ENCODE results near the gene GGN.

Gene GGN

DNA sequence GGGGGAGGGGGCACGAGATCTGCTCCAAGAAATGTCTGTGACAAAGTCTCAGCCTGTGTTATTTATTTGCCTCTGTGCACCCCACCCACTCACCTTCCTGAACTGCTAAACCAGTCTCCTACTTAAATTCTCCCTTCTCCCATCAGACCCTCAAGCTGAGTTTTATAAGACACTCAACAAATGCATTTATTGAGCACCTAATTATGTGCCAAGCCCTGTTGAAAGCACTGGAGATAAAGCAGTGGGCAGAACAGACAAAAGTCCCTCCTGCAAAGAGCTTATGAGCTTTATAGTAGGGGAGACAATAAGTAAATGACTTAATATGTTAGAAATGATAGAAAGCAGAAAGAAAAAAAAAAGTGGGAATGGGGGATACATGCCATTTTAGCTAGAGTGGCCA lies 11.7 kb upstream of the GGN start:
- no peaks in the 10 kb centered on the region for H3K9me3 ChIP-seq (ENCODE audit: control insufficient read depth in 1 of 2, low read length in 2 of 2)

DNA sequence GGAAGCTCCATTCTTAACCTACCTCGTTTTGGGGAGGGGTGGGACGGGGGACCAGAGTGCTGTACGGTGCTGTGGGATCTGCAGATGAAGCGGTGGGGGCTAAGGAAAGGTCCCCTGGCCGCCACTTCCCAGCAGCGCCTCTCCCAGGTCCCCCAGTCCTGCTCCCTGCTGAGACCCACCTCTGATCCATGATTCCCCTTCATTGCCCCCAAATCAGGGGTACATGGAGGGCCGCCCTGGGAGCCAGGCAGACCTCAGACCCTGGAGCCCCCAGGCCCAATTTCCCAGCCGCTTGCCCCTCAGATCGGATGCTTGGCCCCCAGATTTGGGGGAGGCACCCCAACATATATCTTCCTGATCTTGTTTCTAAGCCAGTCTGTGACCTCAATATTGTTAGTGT lies 11.2 kb upstream of the GGN start:
- no peaks in the 10 kb centered on the region for H3K9me3 ChIP-seq (ENCODE audit: control insufficient read depth in 1 of 2, low read length in 2 of 2)
- H3K27me3 ChIP-seq (ENCODE audit: control insufficient read depth in 1 of 2, insufficient read depth in 2 of 2, low read length in 2 of 2), result peaks cover 18 to 21% of the 10 kb centered on the region in 2 donors
- H3K4me3 ChIP-seq (ENCODE audit: low read depth in 1 of 2, low read length in 2 of 2), result no peak overlapping the region
- no peak overlapping the region for H3K27ac ChIP-seq (ENCODE audit: low read depth, low read length)
- H3K4me1 ChIP-seq (ENCODE audit: control insufficient read depth in 1 of 2, insufficient read depth in 2 of 2, low read length in 2 of 2), result peaks cover 8 to 9% of the 10 kb centered on the region in 2 donors
- no peak overlapping the region for H3K9ac ChIP-seq (ENCODE audit: low read depth in 1 of 2, low read length in 2 of 2)
- no peaks in the 10 kb centered on the region for H3K36me3 ChIP-seq (ENCODE audit: control insufficient read depth in 1 of 2, insufficient read depth in 2 of 2, low read length in 2 of 2)

More for the DNA sequence above, 11.7 kb upstream of the GGN start:
- no peak overlapping the region for H3K4me3 ChIP-seq (ENCODE audit: low read depth in 1 of 2, low read length in 2 of 2)
- H3K27me3 ChIP-seq (ENCODE audit: control insufficient read depth in 1 of 2, insufficient read depth in 2 of 2, low read length in 2 of 2), result peaks cover 18 to 21% of the 10 kb centered on the region in 2 donors
- H3K27ac ChIP-seq (ENCODE audit: low read depth, low read length), result no peak overlapping the region
- no peaks in the 10 kb centered on the region for H3K36me3 ChIP-seq (ENCODE audit: control insufficient read depth in 1 of 2, insufficient read depth in 2 of 2, low read length in 2 of 2)
- peaks cover 8 to 11% of the 10 kb centered on the region in 2 donors for H3K4me1 ChIP-seq (ENCODE audit: control insufficient read depth in 1 of 2, insufficient read depth in 2 of 2, low read length in 2 of 2)
- H3K9ac ChIP-seq (ENCODE audit: low read depth in 1 of 2, low read length in 2 of 2), result no peak overlapping the region

DNA sequence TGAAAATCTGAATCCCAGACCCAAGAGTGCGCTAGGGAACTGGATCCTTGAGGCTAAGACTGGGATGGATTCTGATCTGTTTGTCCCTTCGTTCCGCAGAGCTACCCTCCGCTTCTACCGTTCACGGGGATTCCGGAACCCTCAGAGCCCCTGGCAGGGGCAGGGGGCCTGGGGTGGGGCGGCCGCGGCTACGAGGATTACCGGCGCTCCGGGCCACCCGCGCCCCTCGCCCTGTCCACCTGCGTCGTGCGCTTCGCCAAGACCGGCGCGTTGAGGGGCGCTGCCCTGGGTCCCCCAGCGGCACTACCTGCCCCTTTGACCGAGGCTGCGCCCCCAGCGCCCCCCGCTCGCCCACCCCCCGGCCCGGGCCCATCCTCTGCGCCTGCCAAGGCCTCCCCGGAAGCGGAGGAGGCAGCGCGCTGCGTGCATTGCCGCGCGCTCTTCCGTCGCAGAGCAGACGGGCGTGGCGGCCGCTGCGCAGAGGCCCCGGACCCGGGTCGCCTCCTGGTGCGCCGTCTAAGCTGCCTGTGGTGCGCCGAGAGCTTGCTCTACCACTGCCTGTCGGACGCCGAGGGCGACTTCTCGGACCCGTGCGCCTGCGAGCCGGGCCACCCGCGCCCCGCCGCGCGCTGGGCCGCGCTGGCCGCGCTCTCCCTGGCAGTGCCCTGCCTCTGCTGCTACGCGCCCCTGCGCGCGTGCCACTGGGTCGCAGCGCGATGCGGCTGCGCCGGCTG lies 7.7 kb upstream of the GGN start:
- H3K36me3 ChIP-seq (ENCODE audit: control insufficient read depth in 1 of 2, insufficient read depth in 2 of 2, low read length in 2 of 2), result no peaks in the 10 kb centered on the region
- H3K4me1 ChIP-seq (ENCODE audit: control insufficient read depth in 1 of 2, insufficient read depth in 2 of 2, low read length in 2 of 2), result peaks cover 7 to 21% of the 10 kb centered on the region in 2 donors
- no peak overlapping the region for H3K9ac ChIP-seq (ENCODE audit: low read depth in 1 of 2, low read length in 2 of 2)
- no peaks in the 10 kb centered on the region for H3K9me3 ChIP-seq (ENCODE audit: control insufficient read depth in 1 of 2, low read length in 2 of 2)
- peaks cover 18 to 21% of the 10 kb centered on the region in 2 donors for H3K27me3 ChIP-seq (ENCODE audit: control insufficient read depth in 1 of 2, insufficient read depth in 2 of 2, low read length in 2 of 2)
- H3K4me3 ChIP-seq (ENCODE audit: low read depth in 1 of 2, low read length in 2 of 2), result peak overlapping the region; percentile 47 to 50
- H3K27ac ChIP-seq (ENCODE audit: low read depth, low read length), result no peak overlapping the region

DNA sequence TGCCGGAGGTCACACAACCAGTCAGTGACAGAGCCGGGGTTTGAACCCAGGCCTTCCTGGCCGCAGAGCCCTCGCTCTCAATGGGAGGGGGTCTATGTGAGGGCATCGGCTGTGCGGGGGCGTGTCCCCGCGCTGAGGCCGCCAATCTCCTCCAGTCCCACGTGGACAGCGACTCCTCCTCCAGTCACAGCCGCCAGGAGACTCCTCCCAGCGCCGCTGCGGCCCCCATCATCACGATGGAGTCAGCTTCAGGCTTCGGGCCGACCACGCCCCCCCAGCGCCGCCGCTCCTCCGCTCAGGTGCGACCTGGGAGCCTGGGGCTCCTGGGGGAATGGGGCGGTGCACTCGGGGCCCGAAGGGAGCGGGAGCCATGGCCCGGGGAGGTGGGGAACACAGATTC lies 6.7 kb upstream of the GGN start:
- peaks cover 15 to 26% of the 10 kb centered on the region in 2 donors for H3K27me3 ChIP-seq (ENCODE audit: control insufficient read depth in 1 of 2, insufficient read depth in 2 of 2, low read length in 2 of 2)
- H3K4me3 ChIP-seq (ENCODE audit: low read depth in 1 of 2, low read length in 2 of 2), result peak overlapping the region; percentile 16 to 47
- peaks cover 7 to 21% of the 10 kb centered on the region in 2 donors for H3K4me1 ChIP-seq (ENCODE audit: control insufficient read depth in 1 of 2, insufficient read depth in 2 of 2, low read length in 2 of 2)
- no peaks in the 10 kb centered on the region for H3K9me3 ChIP-seq (ENCODE audit: control insufficient read depth in 1 of 2, low read length in 2 of 2)
- H3K27ac ChIP-seq (ENCODE audit: low read depth, low read length), result no peak overlapping the region
- H3K9ac ChIP-seq (ENCODE audit: low read depth in 1 of 2, low read length in 2 of 2), result no peak overlapping the region
- H3K36me3 ChIP-seq (ENCODE audit: control insufficient read depth in 1 of 2, insufficient read depth in 2 of 2, low read length in 2 of 2), result no peaks in the 10 kb centered on the region

DNA sequence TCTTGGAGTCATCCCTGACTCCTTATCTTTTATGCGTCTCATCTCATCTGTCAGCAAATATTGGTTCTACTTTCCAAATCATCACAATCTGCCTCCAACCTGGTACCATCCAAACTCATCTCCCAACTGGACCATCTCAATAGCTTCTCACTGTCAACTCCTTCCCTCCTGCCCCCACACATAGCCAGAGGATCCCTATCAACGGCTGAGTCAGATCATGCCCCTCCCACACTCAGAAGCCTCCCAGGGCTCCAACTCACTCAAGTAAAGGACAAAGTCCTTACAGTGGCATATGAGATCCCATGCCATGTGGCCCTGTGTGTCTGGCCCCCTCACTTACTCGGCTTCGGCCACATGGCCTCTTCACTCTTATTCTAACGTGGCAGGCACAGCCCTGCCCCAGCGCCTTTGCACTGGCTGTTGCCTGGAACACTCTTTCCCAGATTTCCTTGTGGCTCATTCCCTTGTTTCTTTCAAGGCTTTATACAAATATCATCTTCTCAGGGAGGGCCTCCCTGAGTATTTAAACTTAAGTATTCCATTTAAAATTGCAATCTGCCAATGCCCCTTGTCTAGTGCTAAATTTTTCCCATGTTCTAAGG lies 5.0 kb upstream of the GGN start:
- Histone ChIP-seq H3K27me3 (ENCODE audit: control insufficient read depth in 1 of 2, insufficient read depth in 2 of 2, low read length in 2 of 2) (peaks cover 14 to 31% of the 10 kb centered on the region in 2 donors), H3K27ac (ENCODE audit: low read depth, low read length) (no peak overlapping the region), H3K4me1 (ENCODE audit: control insufficient read depth in 1 of 2, insufficient read depth in 2 of 2, low read length in 2 of 2) (peaks cover 7 to 31% of the 10 kb centered on the region in 2 donors), H3K4me3 (ENCODE audit: low read depth in 1 of 2, low read length in 2 of 2) (no peak overlapping the region), H3K9me3 (ENCODE audit: control insufficient read depth in 1 of 2, low read length in 2 of 2) (no peaks in the 10 kb centered on the region), H3K9ac (ENCODE audit: low read depth in 1 of 2, low read length in 2 of 2) (no peak overlapping the region), H3K36me3 (ENCODE audit: control insufficient read depth in 1 of 2, insufficient read depth in 2 of 2, low read length in 2 of 2) (no peaks in the 10 kb centered on the region)

DNA sequence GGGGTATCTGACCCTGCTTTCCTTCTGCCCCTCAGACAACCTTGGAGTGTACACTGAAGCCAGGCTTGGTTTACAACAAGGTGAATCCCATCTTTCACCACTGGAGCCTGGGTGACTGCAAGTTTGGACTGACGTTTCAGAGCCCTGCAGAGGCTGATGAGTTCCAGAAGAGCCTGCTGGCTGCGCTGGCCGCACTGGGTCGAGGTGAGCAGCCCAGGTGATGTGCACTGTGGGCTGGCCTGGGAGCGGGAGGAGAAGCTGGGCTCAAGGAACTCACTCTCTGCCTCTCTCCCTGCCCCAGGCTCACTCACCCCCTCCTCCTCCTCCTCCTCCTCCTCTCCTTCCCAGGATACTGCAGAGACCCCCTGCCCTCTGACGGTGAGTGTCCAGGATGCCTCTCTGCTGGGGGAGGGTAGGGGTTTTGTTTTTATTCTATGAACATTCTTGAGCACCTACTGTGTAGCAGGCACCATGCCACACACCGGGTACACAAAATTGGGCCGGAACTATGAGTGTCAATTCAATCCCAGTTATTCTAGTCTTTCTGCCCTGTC lies 4.2 kb upstream of the GGN start:
- H3K27ac ChIP-seq (ENCODE audit: low read depth, low read length), result no peak overlapping the region
- no peak overlapping the region for H3K9ac ChIP-seq (ENCODE audit: low read depth in 1 of 2, low read length in 2 of 2)
- no peaks in the 10 kb centered on the region for H3K9me3 ChIP-seq (ENCODE audit: control insufficient read depth in 1 of 2, low read length in 2 of 2)
- H3K4me3 ChIP-seq (ENCODE audit: low read depth in 1 of 2, low read length in 2 of 2), result no peak overlapping the region
- H3K4me1 ChIP-seq (ENCODE audit: control insufficient read depth in 1 of 2, insufficient read depth in 2 of 2, low read length in 2 of 2), result peaks cover 7 to 35% of the 10 kb centered on the region in 2 donors
- H3K27me3 ChIP-seq (ENCODE audit: control insufficient read depth in 1 of 2, insufficient read depth in 2 of 2, low read length in 2 of 2), result peaks cover 6 to 26% of the 10 kb centered on the region in 2 donors
- H3K36me3 ChIP-seq (ENCODE audit: control insufficient read depth in 1 of 2, insufficient read depth in 2 of 2, low read length in 2 of 2), result no peaks in the 10 kb centered on the region

DNA sequence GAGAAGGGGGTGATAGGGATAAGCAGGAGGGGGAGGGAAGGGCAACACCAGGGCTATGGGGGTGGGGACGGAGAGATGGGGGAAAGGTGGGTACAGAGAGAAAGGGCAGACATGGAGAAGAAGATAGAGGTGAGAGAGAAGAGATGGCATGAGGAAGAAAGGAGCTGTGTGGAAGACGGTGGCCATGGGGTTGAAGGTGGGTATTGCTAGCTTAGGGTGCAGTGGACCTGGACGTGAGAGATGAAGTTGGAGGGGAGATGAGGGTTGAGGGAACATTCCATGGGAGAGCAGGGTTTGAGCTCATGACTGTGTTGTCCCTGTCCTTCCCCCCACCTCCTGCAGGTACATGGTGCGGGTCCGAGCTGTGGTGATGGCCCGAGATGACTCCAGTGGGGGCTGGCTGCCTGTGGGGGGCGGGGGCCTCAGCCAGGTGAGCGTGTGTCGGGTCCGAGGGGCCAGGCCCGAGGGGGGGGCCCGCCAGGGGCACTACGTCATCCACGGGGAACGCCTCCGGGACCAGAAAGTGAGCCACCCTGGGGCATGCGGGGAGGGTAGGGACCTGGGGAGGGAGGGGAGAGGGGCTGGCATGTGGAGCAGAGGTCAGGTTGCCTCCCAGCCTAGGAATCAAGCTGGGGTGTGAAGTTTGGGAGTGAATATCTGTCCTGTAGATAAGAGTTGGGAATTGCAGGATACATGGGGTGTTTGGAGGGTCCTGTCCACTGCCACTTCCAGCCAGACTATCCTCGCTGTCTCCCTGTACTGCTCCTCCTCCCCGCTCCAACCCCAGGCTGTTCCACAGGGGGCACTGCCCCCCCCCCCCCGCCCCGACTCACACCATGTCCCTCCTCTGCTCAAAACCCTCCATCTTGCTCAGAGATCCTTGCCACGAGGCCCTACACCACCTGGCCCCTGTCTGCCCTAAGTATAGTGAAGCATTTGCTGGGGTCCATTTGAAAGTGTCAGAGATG lies 2.4 kb upstream of the GGN start:
- H3K27ac ChIP-seq (ENCODE audit: low read depth, low read length), result no peak overlapping the region
- H3K4me3 ChIP-seq (ENCODE audit: low read depth in 1 of 2, low read length in 2 of 2), result no peak overlapping the region

DNA sequence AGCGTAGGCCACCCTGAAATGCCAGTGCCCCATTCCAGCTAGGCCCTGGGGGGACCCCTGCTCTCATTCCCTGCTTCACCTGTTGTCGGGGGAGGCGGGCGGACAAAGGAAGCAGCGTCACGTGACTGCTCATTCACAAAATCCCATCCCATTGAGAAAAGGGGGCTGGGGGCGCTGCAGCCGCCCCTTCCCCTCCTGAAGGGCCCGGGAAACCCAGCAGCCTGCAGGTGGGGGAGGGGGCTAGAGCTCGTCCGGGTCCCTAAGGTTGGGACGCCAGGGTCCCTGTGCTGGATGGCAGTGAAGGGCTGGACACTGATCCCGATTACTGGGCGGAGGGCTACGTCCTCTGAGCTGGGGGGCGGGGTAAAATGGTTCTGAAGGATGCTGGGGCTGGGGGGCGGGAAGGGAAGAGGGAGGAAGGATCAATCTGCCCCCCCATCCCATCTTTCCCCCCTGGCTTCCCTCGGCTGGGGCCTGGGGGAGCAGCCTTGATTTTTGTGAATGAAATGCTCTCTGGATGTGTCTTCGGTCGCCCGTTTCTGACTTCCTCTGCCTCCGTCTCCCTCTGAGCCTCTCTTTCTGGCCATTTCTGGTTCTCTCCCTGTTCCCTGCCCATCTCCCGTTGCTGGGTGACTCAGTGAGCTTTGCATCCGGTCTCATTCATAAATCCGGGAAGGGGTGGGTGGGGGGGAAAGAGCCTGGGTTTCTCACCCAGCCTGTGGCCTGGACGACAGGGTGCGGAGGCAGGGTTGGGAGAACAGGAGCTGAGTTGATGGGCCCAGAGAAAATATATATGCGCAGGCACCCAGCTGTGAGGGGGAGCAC lies 1.5 kb upstream of the GGN start:
- H3K27me3 ChIP-seq (ENCODE audit: control insufficient read depth in 1 of 2, insufficient read depth in 2 of 2, low read length in 2 of 2), result peaks cover 0 to 10% of the 10 kb centered on the region in 2 donors
- peaks cover under 1 to 4% of the 10 kb centered on the region in 2 donors for H3K36me3 ChIP-seq (ENCODE audit: control insufficient read depth in 1 of 2, insufficient read depth in 2 of 2, low read length in 2 of 2)
- peaks cover 0 to 36% of the 10 kb centered on the region in 2 donors for H3K4me1 ChIP-seq (ENCODE audit: control insufficient read depth in 1 of 2, insufficient read depth in 2 of 2, low read length in 2 of 2)
- H3K27ac ChIP-seq (ENCODE audit: low read depth, low read length), result no peak overlapping the region
- H3K9ac ChIP-seq (ENCODE audit: low read depth in 1 of 2, low read length in 2 of 2), result peak overlapping the region; percentile 42 to 43
- H3K4me3 ChIP-seq (ENCODE audit: low read depth in 1 of 2, low read length in 2 of 2), result peak overlapping the region; percentile 51 to 74
- H3K9me3 ChIP-seq (ENCODE audit: control insufficient read depth in 1 of 2, low read length in 2 of 2), result no peaks in the 10 kb centered on the region

More for the DNA sequence above, 2.4 kb upstream of the GGN start:
- peaks cover 0 to 15% of the 10 kb centered on the region in 2 donors for H3K27me3 ChIP-seq (ENCODE audit: control insufficient read depth in 1 of 2, insufficient read depth in 2 of 2, low read length in 2 of 2)
- peaks cover 0 to under 1% of the 10 kb centered on the region in 2 donors for H3K36me3 ChIP-seq (ENCODE audit: control insufficient read depth in 1 of 2, insufficient read depth in 2 of 2, low read length in 2 of 2)
- H3K9me3 ChIP-seq (ENCODE audit: control insufficient read depth in 1 of 2, low read length in 2 of 2), result no peaks in the 10 kb centered on the region
- no peak overlapping the region for H3K9ac ChIP-seq (ENCODE audit: low read depth in 1 of 2, low read length in 2 of 2)
- peaks cover 7 to 42% of the 10 kb centered on the region in 2 donors for H3K4me1 ChIP-seq (ENCODE audit: control insufficient read depth in 1 of 2, insufficient read depth in 2 of 2, low read length in 2 of 2)
